ENCODE data around the gene DICER1.

The DICER1 gene

DNA sequence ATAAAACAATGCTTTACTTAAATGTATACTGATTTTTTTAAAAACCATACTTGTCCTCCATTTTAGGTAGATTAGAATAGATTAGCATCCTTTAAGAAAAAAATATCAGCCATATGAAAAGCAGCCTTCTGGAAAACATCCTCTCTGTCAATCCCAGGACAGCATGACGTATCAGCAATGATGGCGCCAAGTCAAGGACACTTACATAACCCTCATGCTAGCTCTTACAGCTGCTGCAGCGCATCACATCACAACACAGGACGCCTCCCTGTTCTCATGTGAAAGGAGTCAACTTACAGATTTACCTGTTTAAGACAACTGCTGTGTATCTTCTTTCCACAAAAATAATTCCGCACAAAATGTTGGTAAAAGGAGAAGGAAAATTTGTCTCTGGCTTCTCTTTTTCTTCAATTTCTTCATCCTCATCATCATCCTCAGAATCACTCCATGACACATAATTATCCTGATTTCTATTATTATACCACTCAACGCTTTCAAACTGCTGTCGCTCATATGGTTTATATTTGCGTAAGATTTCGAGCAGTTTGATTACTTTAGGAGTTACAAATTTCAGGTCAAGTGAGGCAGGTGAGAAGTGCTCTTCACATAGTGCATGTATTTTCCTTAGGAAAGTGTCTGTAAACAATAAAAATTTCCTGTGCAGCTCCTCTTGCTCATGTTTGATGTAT, 33.3 kb downstream of the DICER1 start:
- Histone ChIP-seq H3K27me3 (ENCODE audit: insufficient read depth, poor library complexity, severe bottlenecking) (no peaks in the 10 kb centered on the region), H3K27ac (replicated peaks) (no peak overlapping the region), H3K4me3 (replicated peaks; ENCODE audit: insufficient read depth, low read length) (no peak overlapping the region)
- TF ChIP-seq SPI1 (IDR thresholded peaks at IDR 0.05; ENCODE audit: borderline replicate concordance, low read depth) (no peak), POLR2AphosphoS5 (IDR thresholded peaks at IDR 0.05; ENCODE audit: low read depth) (no peak), GABPA (IDR thresholded peaks at IDR 0.05; ENCODE audit: low read depth) (no peak)
- TF ChIP-seq, protein P1, sequence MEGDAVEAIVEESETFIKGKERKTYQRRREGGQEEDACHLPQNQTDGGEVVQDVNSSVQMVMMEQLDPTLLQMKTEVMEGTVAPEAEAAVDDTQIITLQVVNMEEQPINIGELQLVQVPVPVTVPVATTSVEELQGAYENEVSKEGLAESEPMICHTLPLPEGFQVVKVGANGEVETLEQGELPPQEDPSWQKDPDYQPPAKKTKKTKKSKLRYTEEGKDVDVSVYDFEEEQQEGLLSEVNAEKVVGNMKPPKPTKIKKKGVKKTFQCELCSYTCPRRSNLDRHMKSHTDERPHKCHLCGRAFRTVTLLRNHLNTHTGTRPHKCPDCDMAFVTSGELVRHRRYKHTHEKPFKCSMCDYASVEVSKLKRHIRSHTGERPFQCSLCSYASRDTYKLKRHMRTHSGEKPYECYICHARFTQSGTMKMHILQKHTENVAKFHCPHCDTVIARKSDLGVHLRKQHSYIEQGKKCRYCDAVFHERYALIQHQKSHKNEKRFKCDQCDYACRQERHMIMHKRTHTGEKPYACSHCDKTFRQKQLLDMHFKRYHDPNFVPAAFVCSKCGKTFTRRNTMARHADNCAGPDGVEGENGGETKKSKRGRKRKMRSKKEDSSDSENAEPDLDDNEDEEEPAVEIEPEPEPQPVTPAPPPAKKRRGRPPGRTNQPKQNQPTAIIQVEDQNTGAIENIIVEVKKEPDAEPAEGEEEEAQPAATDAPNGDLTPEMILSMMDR (IDR thresholded peaks at IDR 0.05; ENCODE audit: insufficient read depth, low read length): no peak
- TF ChIP-seq, protein P2, sequence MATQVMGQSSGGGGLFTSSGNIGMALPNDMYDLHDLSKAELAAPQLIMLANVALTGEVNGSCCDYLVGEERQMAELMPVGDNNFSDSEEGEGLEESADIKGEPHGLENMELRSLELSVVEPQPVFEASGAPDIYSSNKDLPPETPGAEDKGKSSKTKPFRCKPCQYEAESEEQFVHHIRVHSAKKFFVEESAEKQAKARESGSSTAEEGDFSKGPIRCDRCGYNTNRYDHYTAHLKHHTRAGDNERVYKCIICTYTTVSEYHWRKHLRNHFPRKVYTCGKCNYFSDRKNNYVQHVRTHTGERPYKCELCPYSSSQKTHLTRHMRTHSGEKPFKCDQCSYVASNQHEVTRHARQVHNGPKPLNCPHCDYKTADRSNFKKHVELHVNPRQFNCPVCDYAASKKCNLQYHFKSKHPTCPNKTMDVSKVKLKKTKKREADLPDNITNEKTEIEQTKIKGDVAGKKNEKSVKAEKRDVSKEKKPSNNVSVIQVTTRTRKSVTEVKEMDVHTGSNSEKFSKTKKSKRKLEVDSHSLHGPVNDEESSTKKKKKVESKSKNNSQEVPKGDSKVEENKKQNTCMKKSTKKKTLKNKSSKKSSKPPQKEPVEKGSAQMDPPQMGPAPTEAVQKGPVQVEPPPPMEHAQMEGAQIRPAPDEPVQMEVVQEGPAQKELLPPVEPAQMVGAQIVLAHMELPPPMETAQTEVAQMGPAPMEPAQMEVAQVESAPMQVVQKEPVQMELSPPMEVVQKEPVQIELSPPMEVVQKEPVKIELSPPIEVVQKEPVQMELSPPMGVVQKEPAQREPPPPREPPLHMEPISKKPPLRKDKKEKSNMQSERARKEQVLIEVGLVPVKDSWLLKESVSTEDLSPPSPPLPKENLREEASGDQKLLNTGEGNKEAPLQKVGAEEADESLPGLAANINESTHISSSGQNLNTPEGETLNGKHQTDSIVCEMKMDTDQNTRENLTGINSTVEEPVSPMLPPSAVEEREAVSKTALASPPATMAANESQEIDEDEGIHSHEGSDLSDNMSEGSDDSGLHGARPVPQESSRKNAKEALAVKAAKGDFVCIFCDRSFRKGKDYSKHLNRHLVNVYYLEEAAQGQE (IDR thresholded peaks at IDR 0.05; ENCODE audit: insufficient replicate concordance, low read depth): no peak
- DNase-seq (ENCODE audit: low read depth in 1 of 2, low spot score in 1 of 2): no peak

DNA sequence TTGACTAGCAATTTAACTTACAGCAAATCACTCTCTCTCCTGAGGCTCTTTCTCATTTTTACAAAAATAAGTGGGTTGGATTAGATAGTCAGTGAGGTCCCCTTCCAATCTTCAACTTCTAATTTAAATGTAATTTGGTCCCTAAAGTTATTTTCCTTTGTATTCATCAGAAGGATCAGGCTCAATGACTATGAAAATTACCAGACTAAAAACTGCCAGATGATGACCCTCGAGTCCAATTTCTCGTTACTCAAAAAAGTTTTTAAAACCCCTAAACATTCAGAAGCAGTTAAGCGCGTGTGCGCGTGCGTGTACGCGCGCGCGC, 34.7 kb downstream of the DICER1 start:
- no peak for DNase-seq (ENCODE audit: low read depth in 1 of 2, low spot score in 1 of 2)
- H3K4me3 ChIP-seq (replicated peaks; ENCODE audit: insufficient read depth, low read length): no peak overlapping the region
- no peaks in the 10 kb centered on the region for H3K27me3 ChIP-seq (ENCODE audit: insufficient read depth, poor library complexity, severe bottlenecking)
- no peak overlapping the region for H3K27ac ChIP-seq (replicated peaks)
- TF ChIP-seq, protein P2 (IDR thresholded peaks at IDR 0.05; ENCODE audit: insufficient replicate concordance, low read depth): no peak
- TF ChIP-seq SPI1 (IDR thresholded peaks at IDR 0.05; ENCODE audit: borderline replicate concordance, low read depth): no peak
- TF ChIP-seq, protein P1 (IDR thresholded peaks at IDR 0.05; ENCODE audit: insufficient read depth, low read length): no peak
- TF ChIP-seq POLR2AphosphoS5 (IDR thresholded peaks at IDR 0.05; ENCODE audit: low read depth): no peak
- no peak for TF ChIP-seq GABPA (IDR thresholded peaks at IDR 0.05; ENCODE audit: low read depth)

DNA sequence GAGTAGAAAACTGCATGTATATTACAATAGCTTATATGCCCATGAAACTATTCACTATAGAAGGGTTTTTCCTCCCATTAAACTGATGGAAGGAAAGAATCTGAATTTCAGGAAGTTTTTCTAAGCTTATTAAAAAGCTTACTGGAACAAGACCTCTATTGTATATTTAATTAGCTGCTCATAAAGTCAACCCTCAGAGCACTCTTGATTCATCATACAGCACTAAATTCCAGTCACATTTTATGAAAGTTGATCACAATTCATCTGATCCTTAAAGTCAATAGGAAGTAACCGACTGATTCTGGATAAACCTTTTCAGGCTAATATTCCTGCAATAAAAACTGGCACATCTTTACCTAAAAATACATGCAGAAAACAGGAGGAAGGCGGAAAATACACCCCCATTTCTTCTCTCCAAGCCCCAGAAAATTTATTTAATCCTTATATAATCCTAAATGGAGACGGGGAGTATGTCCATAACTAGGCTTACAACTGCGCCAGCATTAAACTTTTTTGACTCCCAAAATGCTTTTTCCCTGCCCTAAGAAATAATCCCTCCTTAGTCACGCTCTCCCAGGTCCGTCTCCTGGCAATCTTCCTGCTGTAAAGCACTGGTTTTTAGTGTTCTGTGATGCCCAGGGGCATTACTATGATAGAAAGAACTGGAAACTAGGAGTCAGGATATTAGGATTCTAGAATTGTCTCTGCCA, 35.3 kb downstream of the DICER1 start:
- Histone ChIP-seq H3K27me3 (ENCODE audit: insufficient read depth, poor library complexity, severe bottlenecking) (no peaks in the 10 kb centered on the region), H3K27ac (replicated peaks) (no peak overlapping the region), H3K4me3 (replicated peaks; ENCODE audit: insufficient read depth, low read length) (no peak overlapping the region)
- no peak for DNase-seq (ENCODE audit: low read depth in 1 of 2, low spot score in 1 of 2)
- TF ChIP-seq SPI1 (IDR thresholded peaks at IDR 0.05; ENCODE audit: borderline replicate concordance, low read depth): no peak
- TF ChIP-seq, protein P1 (IDR thresholded peaks at IDR 0.05; ENCODE audit: insufficient read depth, low read length): no peak
- no peak for TF ChIP-seq POLR2AphosphoS5 (IDR thresholded peaks at IDR 0.05; ENCODE audit: low read depth)
- TF ChIP-seq, protein P2 (IDR thresholded peaks at IDR 0.05; ENCODE audit: insufficient replicate concordance, low read depth): no peak
- no peak for TF ChIP-seq GABPA (IDR thresholded peaks at IDR 0.05; ENCODE audit: low read depth)
